ENCODE measurements around the gene SLC22A8.

The SLC22A8 gene

GRCh38 chr11:62985041-62985750 is 30.4 kb downstream of the SLC22A8 start:
- no peak overlapping the region for H3K27ac ChIP-seq
- no peak for TF ChIP-seq CTCF (conservative IDR thresholded peaks at IDR 0.05)

- no peak within 1 kb of the TSS for H3K27ac ChIP-seq
- TF ChIP-seq CTCF (conservative IDR thresholded peaks at IDR 0.05): no peak
Measured at GRCh38 chr11:62984451-62984991, 31.1 kb downstream of the SLC22A8 start, which contains the start of gene SLC22A6. SLC22A6 (minus strand) TSS chr11:62984967; CDS start chr11:62984690, 277 bp downstream.

- no peak overlapping the region for H3K27ac ChIP-seq
- no peak for TF ChIP-seq CTCF (conservative IDR thresholded peaks at IDR 0.05)
Measured at GRCh38 chr11:62983536-62984199, 32.0 kb downstream of the SLC22A8 start.

GRCh38 chr11:62981743-62982142 is 33.9 kb downstream of the SLC22A8 start:
- TF ChIP-seq CTCF (conservative IDR thresholded peaks at IDR 0.05): no peak
- no peak overlapping the region for H3K27ac ChIP-seq

GRCh38 chr11:62980133-62980760 is 35.4 kb downstream of the SLC22A8 start:
- no peak overlapping the region for H3K27ac ChIP-seq
- no peak for TF ChIP-seq CTCF (conservative IDR thresholded peaks at IDR 0.05)

GRCh38 chr11:62976109-62976508 is 39.5 kb downstream of the SLC22A8 start:
- no peak overlapping the region for H3K27ac ChIP-seq
- no peak for TF ChIP-seq CTCF (conservative IDR thresholded peaks at IDR 0.05)

All from VCaP (cell line).